HG02763 (cell line): ENCODE data around the gene NBPF4.
"Not testable (repeated sequence)": the region's sequence is repeated elsewhere in the genome, so short reads cannot be mapped to it uniquely, and the experiment has no call there.

Experiments
- ATAC-seq: cut with Tn5 transposase; IDR thresholded peaks from one replicate; pipeline ENCODE4 v1.9.1; 2021; ENCODE audit warnings: mild to moderate bottlenecking, moderate library complexity; ENCODE audit not compliant: unreplicated experiment

The NBPF4 gene, protein sequence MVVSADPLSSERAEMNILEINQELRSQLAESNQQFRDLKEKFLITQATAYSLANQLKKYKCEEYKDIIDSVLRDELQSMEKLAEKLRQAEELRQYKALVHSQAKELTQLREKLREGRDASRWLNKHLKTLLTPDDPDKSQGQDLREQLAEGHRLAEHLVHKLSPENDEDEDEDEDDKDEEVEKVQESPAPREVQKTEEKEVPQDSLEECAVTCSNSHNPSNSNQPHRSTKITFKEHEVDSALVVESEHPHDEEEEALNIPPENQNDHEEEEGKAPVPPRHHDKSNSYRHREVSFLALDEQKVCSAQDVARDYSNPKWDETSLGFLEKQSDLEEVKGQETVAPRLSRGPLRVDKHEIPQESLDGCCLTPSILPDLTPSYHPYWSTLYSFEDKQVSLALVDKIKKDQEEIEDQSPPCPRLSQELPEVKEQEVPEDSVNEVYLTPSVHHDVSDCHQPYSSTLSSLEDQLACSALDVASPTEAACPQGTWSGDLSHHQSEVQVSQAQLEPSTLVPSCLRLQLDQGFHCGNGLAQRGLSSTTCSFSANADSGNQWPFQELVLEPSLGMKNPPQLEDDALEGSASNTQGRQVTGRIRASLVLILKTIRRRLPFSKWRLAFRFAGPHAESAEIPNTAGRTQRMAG

DNA sequence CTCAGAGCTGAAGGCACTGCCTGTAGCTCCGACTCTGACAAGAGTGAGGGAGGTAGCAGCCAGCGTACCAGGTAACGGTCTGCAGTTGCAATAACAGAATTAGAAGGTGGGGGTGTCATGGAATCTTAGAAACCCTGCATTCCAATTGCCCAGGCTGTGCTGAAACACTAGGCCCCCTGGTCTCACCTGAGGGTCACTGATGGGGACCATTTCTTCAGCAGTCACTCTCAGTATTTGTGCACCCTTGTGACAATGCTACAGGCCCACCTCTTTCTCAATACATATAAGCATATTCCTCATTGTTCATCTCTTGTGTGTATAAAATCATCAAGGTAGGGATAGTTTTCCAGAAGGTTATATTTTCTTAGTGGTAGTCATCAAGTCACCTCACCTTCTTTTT, at the start of gene NBPF4:
TSS of gene NBPF4 (minus strand) at position 101 of the 400 bp plus-strand sequence. CDS start 315 bp downstream, outside the sequence.
- not testable (repeated sequence) for ATAC-seq

DNA sequence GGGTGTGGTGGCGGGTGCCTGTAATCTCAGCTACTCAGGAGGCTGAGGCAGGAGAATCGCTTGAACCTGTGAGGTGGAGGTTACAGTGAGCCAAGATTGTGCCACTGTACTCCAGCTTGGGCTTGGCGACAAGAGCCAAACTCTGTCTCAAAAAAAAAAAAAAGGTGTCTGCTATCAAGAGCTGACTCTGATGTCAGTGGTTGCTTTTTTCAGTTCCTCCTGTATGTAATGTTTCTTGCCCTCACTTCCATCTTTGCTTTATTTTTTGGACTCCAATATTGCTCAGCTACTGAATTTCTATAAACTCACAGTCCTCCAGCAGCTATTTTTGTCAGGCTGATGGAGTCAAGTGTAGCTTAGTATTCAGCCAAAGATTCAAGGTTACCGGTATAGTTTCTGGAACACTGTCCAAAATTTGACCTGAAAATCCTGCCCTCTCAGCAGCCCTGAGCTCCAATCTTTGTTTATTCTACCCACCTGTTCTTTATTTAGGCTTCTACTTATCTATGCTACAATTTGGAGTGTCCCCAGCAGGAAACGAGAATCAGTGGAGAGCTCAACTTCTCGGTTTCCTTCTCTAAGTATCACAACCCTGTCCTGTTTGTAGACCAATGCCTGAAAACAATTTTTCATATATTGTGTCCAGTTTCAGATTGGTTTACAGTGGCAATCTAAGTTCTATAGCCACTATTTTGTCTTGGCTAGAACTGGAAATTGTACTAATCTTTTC, 38.8 kb upstream of the NBPF4 start:
- ATAC-seq = not testable (repeated sequence)

DNA sequence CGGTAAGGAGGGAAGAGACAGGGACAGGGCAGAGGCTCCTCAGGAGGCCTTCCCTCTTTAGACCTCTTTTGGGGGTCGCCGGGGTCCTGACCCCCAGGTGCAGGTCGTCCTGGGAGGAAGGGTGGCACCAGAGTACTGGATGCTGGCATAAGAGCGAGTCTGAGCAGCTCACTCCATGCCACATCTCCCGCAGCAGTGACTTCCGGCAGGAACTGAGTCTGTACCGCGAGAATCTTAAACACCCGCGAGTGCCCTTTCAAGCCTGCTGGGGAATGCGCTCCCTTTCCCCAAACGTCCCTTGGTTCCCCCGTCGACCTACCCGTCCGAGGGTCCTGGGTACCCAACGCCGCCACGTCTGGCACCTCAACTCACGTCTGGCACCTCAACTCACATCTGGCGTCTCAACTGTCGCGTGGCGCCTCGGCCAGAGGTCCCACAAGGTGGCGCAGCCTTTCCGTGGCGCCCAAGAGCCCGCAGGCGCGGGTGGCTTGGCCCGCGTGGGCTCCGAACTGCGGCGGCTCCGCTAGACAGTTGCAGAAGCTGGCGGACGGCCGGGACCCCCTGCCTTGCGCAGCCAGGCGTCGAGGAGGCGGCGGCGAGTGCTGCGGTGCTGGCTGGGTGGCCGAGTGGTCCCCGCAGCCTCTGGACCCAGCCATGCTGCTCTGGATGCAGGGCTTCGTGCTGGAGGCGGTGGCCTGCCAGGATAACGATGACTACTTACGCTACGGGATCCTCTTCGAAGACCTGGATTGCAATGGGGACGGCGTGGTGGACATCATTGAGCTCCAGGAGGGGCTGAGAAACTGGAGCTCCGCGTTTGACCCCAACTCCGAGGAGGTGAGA, 28.8 kb upstream of the NBPF4 start:
- ATAC-seq = not testable (repeated sequence)

DNA sequence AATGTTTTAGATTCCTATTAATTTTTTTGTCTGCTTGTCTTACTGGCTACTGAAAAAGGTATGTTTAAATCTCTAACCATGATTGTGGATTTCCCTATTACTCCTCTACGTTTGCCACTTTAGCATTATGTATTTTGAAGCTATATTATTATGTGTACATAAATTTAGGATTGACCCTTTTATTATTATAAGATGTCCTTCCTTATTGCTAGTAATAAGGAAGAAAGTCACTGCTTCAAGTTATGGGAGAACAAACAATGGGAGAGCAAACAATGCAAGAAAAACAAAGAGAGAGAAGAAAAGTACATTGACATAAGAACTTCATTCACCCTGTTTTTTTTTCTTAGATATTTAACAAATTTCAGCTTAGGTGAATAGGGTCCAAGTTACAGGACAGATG, 23.2 kb upstream of the NBPF4 start:
- ATAC-seq = not testable (repeated sequence)

DNA sequence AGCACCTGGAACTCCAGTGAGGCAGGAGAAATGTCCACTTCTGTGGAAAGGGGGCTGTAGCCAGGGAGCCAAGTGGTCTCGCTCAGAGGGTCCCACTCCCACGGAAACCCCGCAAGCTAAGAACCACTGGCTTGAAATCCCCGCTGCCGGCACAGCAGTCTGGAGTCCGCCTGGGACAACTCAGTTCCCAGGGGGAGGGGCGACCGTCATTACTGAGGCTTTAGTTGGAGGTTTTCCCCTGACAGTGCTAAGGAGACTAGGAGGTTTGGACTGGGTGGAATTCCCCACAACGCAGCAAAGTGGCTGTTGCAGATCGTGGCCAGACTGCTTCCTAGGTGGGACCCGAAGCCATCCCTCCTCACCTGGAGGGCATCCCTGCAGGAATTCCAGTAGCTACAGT, 18.1 kb upstream of the NBPF4 start:
- not testable (repeated sequence) for ATAC-seq

DNA sequence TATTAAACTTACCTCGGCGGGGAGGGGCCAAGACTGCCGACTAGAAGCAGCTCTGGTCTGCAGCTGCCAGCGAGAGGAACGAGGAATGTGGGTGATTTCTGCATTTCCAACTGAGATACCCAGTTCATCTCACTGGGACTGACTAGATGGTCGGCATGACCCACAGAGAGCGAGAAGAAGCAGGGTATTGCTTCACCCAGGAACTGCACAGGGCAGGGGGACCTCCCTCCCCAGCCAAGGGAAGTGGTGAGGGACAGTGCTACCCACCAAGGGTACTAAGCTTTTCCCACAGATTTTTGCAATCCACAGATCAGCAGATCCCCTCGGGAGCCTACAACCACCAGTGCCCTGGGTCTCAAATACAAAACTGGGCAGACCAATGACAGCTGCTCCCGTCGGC, 17.6 kb upstream of the NBPF4 start:
- not testable (repeated sequence) for ATAC-seq

DNA sequence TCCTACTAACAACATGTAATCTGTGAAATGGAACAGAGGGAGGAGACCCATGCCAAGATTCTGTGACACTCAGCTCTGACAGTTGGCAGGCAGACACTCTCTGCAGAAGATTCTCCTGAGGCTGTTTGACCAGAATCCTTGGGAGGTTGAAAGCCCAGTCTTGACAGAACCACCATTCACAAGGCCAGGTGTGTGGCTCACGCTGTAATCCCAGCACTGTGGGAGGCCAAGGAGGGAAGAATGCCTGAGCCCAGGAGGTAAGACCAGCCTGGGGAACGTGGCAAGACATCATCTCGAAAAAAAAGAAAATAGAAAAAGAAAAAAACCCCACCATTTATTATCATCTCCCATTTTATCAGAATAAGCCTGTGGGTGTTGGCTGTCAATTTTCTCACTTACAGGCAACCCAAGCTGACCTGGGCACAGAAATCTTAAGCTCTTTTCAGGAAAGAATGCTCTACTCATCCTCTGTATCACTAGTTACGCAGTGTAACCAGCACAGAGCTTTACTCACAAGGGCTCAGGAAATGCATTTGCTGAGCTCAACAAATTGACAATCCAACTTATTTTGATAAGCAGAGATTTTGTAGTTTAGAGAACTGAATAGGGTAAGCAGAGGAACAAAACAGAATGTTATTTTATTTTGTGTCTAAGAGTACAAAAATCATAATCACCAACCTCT, 16.8 kb upstream of the NBPF4 start:
- not testable (repeated sequence) for ATAC-seq

DNA sequence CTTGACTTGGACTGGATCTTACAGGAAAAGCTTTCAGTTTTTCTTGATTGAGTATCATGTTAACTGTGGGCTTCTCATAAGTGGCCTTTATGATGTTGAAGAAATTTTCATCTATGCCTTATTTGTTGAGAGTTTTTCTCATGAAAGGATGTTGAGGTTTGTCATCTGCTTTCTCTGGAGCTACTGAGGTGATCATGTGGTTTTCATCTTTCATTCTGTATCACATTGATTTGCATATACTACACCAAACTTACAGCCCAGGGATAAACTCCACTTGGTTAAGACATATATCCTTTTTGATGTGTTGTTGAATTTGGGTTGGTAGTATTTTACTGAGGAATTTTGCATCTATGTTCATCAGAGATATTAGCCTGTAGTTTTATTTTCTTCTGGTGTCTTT, 11.6 kb upstream of the NBPF4 start:
- ATAC-seq = not testable (repeated sequence)

DNA sequence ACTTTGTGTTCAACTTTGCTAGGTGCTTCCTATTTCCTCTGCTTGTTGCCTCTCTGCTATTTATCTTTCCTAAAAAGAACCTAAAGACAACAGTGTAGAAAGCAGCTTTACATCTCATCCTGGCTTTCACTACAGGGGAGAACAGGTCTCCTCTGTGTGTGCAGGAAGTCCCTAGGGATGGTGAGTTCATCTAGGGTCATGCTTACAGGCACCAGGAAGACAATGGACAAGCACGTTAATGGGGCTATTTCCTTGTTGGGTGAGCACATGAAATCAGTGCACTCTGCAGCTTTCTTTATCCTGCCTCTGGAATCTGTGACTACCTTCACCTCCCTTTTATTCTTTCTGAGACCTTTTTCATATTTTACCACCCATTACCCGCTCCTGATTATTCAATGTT, 4.5 kb downstream of the NBPF4 start:
- ATAC-seq = not testable (repeated sequence)

DNA sequence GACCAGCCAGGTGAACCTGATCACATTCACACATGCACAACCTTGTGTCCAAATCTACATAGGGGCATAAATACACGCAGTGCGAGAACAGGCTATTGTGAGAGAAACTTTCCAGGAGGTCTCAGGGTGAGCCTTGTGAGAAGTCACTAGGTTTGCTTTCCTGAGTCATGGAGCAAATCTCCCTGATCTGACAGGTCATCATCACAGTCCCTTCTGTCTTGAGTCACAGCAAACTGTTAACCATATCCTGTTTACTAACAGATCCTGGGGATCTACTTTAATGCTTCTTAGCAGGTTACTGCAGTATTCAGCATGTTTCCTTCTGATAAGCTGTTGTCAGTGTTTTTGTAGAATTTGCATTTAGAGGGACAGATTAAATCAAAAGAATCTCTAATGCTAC, 8.6 kb downstream of the NBPF4 start:
- ATAC-seq = not testable (repeated sequence)

DNA sequence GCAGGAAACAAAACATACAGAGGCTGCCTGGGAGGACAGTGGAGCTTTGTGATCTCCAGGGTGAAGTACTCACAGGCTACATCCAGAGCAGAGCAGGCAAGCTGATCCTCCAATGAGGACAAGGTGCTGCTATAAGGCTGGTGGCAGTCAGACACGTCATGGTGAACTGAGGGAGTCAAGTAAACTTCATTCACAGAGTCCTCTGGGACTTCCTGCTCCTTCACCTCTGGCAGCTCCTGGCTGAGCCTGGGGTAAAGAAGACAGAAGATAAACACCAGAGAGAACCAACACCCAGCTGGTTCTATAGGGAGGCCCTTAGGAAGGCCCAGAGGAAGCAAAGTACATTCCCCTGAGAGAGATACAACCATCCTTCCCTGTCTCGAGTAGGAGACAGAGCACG, 11.7 kb downstream of the NBPF4 start:
- ATAC-seq = not testable (repeated sequence)

DNA sequence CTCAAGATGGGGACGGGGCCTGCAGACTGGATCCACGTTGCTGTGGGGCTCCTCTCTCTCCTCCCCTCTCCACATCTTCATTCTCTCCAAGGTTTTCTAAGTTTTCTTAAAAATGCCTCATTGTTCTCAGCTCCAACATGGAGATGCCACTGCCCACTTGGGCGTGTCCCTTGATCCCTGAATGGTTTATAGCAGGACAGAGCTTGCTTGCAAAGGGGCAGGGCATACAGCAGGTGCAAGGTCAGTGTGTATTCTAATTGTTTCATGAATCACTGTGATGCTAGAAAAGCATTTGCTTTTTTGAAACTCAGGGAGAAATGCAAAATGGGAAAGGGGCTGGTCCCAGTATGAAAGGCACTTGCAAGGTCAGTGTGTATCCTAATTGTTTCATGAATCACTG, 13.9 kb downstream of the NBPF4 start:
- ATAC-seq = not testable (repeated sequence)

DNA sequence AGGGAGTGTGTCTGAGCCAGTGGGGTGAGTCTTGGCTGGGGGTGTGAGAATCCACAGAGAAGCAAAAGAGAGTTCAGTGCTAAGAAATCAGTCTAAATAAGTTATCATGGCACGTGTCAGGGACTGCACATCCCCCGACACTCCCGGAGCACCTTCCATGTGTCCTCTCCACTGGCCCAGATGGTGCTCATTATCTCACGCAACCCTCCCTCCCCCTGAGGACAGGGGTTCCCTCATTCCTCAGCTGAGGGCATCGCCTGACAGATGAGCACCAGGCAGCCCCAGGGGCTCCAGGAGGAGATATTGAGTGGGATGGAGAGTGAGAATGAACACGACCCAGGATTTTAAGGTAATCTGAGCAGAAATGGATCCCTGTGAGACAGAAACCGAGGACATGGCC, 16.1 kb downstream of the NBPF4 start:
- ATAC-seq = not testable (repeated sequence)

DNA sequence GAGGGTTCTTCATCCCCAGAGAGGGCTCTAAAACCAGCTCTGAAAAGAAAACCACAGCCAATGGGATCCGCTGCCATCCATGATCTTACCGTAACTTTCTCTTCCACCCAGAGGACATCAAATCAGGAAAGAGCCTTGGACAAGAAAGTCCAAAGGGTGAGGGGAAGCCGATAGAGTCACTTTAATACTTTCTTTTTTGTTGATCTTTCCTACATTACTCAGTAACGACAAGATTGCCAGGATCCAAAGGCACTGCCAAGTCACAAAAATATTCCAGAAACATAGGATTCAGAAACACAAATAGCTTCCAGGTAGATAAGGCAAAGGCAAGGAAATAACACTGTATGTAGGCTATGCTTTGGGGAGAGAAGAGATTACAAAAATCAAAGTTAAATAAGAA, 17.0 kb downstream of the NBPF4 start:
- ATAC-seq = not testable (repeated sequence)

DNA sequence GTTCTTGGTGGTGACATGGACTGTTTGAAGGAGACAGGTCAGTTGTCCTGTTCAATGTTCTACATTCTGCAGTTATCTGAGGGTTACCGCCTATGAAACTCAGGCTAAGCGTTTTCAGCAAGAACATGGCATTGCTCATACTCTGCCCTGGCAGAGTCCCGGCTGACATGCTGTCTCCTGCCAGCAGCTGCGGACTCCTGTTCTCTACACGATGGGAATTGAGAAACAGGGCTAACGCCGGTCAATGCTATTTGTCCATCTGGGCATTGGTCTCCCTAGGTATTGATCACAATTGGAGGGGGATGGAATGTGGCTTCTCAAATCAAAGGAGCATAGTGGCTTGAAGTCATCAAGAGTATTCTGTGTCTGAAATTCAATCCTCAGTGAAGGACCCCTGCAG, 20.6 kb downstream of the NBPF4 start:
- not testable (repeated sequence) for ATAC-seq

DNA sequence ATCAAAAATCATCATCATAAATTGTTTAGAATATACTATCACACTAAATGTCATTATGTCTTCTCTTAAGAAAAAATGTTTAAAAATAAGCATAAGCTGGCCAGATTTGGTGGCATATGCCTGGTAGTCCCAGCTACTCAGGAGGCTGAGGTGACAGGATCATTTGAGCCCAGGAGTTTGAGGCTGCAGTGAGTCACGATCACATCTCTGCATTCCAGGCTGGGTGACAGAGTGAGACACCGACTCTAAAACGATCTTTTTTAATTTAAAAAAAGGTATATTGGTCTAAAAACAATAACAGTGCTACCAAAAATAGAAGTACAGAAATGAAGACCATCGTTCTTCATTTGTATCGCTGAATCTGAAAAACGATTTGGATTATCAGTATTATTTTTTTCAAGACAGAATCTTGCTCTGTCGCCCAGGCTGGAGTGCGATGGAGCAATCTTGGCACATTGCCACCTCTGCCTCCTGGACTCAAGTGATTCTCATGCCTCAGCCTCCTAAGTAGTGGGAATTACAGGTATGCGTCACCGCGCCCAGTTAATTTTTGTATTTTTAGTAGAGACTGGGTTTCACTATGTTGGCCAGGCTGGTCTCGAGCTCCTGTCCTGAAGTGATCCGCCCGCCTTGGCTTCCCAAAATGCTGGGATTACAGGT, 26.2 kb downstream of the NBPF4 start:
- ATAC-seq = not testable (repeated sequence)

DNA sequence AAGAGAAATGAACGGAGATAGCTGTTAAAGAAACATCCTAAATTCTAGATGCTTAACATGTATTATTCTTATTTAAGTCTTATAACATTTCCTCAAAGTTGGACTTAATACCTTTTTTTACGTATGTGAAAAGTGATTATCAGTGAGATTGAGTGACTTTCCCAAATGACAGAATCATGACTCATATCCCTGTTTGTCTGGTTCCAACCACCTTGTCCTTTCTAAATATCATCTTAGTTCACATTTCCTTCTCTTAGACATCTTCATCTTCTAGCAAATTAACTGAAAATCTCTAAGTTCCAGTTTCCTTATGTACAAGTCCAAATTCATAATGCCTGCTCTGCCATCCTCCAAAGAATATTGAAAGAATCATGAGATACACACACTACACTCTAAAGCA, 26.9 kb downstream of the NBPF4 start:
- not testable (repeated sequence) for ATAC-seq

DNA sequence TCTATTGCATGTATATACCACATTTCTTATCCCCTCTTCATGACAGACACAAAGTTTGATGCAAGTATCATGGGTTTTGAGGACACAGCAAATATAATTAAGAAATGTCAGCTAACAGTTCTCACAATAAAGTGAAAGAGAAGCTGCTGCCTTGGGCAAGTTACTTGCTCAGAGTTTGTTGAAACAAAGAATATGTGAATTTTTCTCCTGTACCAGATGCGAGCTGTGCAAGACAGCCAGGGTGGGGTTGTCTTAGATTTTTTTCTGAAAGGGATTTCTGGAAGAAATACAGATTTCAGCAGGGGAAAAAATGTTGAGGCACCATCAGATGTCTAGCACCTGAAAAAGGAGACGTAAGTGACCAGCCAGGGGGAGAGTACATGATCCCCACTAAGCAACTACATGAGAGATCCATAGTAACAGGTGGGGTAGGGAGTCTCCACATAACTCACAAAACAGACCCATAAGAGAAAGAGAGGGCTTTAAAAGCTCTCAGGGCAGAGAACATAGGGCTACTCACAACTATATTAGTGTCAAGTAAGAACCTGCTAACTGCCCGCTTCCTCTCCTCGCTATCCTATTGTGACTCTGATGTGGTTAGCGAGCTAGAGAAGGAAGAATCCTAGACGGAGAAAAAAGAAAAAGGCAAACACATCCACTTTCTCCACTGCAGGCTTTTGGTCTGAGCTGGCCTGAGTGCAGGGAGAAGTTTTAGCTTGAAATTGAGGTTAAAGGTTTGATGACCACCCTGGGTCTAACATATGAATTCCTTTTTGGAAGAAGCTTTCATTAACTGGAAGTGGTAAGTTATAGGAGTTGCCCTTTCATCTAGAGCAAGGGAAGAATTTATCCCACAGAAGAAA, 27.6 kb downstream of the NBPF4 start:
- not testable (repeated sequence) for ATAC-seq
